GM12878 (cell line): ENCODE measurements around the gene IRF8. TPM values are rescaled to one million over a fixed set of nuclear protein-coding genes. Genes with fewer than 3 reads are reported as not detected.

Experiments
- ATF7 ChIP-seq: fragments of 450-650 bp; IDR thresholded peaks from 2 replicates; pipeline ENCODE4 v1.6.1; 2016; ENCODE audit warnings: low read depth, mild to moderate bottlenecking
- BCLAF1 ChIP-seq: fragments of 450-650 bp; IDR thresholded peaks from 2 replicates; pipeline ENCODE4 v1.6.1; 2017; ENCODE audit warnings: antibody characterized with exemption, mild to moderate bottlenecking, moderate library complexity
- RUNX3 ChIP-seq: IDR thresholded peaks from 2 replicates; pipeline ENCODE4 v1.6.1; 2012; ENCODE audit warnings: low read length, inconsistent platforms
- SKIL ChIP-seq: fragments of 450-650 bp; IDR thresholded peaks from 2 replicates; pipeline ENCODE4 v1.6.1; 2017; ENCODE audit warnings: mild to moderate bottlenecking, low read depth, inconsistent platforms; ENCODE audit not compliant: poor library complexity, severe bottlenecking
- SP1 ChIP-seq: IDR thresholded peaks from one replicate; pipeline ENCODE4 v1.6.1; 2011; ENCODE audit warnings: low read depth, low read length
- polyA plus RNA-seq, 11 experiments: library from polyadenylated mRNA; depleted of rRNA in 4 of 11; unstranded in 6 of 11; stranded (reverse) in 5 of 11; fragments of >200 nt; fragmentation: Nextera tagmentation in 4 of 11; fragmentation: Illumina TruSeq in 1 of 11; extraction: Ambion mirVana in 4 of 11; extraction: Trizol in 1 of 11; gene quantifications; 1 replicate in 1 of 11; 2 replicates in 10 of 11; pipeline versions ENCODE4 v1.2.1 to v1.2.3, GENCODE V29; 2011 to 2016; ENCODE audit warnings: inconsistent platforms in 2 of 11, missing spikeins in 2 of 11, low read depth in 1 of 11
- total RNA-seq, 4 experiments: library from RNA; depleted of rRNA in 3 of 4; stranded (reverse); fragments of >200 nt in 3 of 4; fragmentation: Illumina TruSeq in 1 of 4; extraction: Trizol in 1 of 4; gene quantifications; 2 replicates each; pipeline versions ENCODE4 v1.2.1 to v1.2.3, GENCODE V29; 2013 to 2021
- TF ChIP-seq, protein P1 (sequence below): fragments of 150-350 bp; IDR thresholded peaks from 2 replicates; pipeline ENCODE4 v1.6.1; 2014; ENCODE audit warnings: mild to moderate bottlenecking, low read depth, low read length

Gene IRF8
- total and polyA plus RNA-seq, 10 of the 15 experiments (the other 5 are each of a cell fraction or from before 2014, with no cell fraction given), result 17.1 to 237 (median 172) TPM

DNA sequence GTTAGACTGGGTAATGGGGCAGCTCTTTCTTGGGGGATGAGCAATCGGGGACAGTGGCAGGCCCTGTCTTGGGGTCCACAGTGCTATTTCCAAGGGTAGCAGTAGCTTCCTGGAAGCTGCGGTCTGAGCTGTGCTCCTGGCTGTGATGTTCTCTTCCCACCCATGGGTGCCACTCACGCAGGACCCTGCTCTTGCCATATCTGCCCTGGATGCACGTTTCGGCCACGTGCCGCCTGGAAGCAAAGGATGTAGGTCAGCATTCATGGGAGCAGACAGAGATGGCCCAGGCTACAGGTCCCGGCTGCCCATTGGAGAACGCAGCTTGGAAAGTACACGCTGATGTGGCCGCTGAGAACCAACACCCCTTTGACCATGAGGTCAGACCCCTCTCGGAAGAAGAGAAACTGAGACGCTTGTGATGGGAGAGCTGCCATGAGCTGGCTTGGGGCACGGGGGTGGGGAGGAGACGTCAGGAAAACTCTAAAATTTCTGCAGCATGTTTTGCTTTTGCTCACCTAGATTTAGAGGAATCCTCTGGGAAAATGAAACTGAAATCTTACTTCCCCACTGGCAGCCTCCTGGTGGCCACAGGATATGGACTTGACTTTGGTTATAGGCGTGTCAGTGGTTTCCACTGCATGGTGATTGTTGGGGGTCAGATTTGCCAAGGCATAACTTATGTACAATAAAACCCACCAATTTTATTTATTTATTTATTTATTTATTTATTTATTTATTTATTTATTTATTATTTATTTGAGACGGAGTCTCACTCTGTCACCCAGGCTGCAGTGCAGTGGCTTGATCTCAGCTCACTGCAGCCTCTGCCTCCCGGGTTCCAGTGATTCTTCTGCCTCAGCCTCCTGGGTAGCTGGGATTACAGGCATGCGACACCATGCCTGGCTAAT lies 36.2 kb upstream of the IRF8 start (continued):
- TF ChIP-seq, protein P1, sequence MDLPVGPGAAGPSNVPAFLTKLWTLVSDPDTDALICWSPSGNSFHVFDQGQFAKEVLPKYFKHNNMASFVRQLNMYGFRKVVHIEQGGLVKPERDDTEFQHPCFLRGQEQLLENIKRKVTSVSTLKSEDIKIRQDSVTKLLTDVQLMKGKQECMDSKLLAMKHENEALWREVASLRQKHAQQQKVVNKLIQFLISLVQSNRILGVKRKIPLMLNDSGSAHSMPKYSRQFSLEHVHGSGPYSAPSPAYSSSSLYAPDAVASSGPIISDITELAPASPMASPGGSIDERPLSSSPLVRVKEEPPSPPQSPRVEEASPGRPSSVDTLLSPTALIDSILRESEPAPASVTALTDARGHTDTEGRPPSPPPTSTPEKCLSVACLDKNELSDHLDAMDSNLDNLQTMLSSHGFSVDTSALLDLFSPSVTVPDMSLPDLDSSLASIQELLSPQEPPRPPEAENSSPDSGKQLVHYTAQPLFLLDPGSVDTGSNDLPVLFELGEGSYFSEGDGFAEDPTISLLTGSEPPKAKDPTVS, result no peak
- TF ChIP-seq BCLAF1, result no peak
- TF ChIP-seq RUNX3, result no peak
- TF ChIP-seq ATF7, result no peak
- no peak for TF ChIP-seq SKIL
- TF ChIP-seq SP1, result no peak
